Kidney epithelial cell (primary cell): Measurements from ENCODE around the gene CGB5. TPM values are rescaled to one million over a fixed set of nuclear protein-coding genes. Genes with fewer than 3 reads are reported as not detected.
"Not testable (repeated sequence)": the region's sequence is repeated elsewhere in the genome, so short reads cannot be mapped to it uniquely, and the experiment has no call there.

Experiments
- DNase-seq: peaks from one replicate; pipeline ENCODE4 v3.0.0-alpha.2; 2010; ENCODE audit warnings: low read depth
- H3K27me3 ChIP-seq: 2 replicates; pipeline ENCODE4 v1.6.0; 2011; ENCODE audit warnings: low read length; ENCODE audit not compliant: control insufficient read depth, insufficient read depth
- H3K36me3 ChIP-seq: 2 replicates; pipeline ENCODE4 v1.5.1; 2011; ENCODE audit warnings: low read length; ENCODE audit not compliant: control insufficient read depth, insufficient read depth
- H3K4me3 ChIP-seq: 2 replicates; pipeline ENCODE4 v1.5.1; 2011; ENCODE audit warnings: low read depth, mild to moderate bottlenecking, control low read depth, low read length
- CTCF ChIP-seq: IDR thresholded peaks from 2 replicates; pipeline ENCODE4 v1.5.1; 2011; ENCODE audit warnings: mild to moderate bottlenecking, moderate library complexity, low read length, control low read depth, inconsistent platforms; ENCODE audit not compliant: insufficient read depth, poor library complexity, severe bottlenecking
- total RNA-seq: library from RNA; depleted of rRNA; stranded (reverse); fragments of >200 nt; gene quantifications from 2 replicates; pipeline ENCODE4 v1.2.3, GENCODE V29; 2015

Gene CGB5
- total RNA-seq, 1 donor from 2014 or later, result not detected

- TF ChIP-seq CTCF, result peak; percentile 33
- H3K36me3 ChIP-seq, result no peaks in the 10 kb centered on the region
- peak overlapping the region; percentile 60 for H3K4me3 ChIP-seq
- no peaks in the 10 kb centered on the region for H3K27me3 ChIP-seq
- peak; percentile 4 for DNase-seq
Observed at GRCh38 chr19:49056101-49056901, 12.7 kb downstream of the CGB5 start.

DNA sequence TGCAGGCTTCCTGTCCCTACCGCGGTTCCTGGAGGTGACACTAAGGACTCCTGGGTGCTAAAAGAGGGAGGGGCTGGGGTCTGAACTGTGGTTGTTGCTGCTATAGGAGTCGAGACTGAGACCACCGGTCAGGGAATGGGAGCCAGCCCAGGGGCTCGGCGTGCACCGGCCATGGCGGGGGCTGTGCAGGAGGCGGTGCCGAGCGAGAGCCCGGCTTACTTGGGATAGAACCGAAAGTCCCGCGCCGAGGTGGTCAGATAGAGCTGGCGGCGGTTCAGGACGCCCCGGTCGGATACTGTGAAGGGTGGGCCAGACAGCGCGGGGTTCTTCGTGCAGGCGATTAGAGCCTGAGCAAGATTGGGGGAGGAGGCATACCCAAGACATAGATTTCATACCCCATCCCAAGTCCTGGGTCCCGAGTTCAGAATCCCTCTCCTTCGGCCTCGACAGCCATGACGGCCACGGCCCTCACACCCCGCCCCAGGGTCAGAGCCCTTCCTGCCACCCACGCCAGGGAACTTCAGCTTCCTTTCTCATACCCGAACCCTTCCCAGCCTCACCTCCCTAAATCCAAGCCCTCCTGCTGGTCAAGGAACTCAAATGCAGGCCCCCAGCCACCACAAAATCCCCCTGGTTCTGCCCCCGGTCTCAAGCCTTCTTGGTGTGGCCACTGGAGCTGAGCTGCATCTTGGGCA lies 13.4 kb downstream of the CGB5 start:
- H3K4me3 ChIP-seq, result peak overlapping the region; percentile 60
- H3K27me3 ChIP-seq, DNase-seq, H3K36me3 ChIP-seq: not testable (repeated sequence)

GRCh38 chr19:49057636-49058234 lies 14.1 kb downstream of the CGB5 start, which contains the start of gene CGB7:
Gene CGB7, minus strand, starts transcription at chr19:49057749. Its CDS starts 2,374 bp downstream, at chr19:49055375.
- peak within 1 kb of the TSS; percentile 60 for H3K4me3 ChIP-seq
- TF ChIP-seq CTCF, result no peak

DNA sequence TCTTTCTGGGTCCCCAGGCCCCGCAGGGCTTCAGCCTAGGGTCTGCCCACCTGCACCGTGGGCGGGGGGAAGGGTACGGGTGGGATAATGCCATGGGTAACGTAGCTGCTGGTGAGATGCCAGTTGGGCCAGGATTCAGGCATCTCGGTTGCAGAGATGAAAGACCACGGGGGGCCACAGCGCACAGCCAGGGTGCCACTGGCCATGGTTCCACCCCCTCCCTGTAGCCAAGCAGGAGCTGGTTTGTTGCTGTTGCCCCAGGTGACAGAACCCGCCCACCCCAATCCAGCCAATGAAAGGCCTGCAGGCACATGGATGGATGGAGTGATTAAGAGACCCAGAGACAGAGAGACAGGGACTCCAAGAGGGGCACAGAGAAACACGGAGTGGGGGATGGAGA lies 14.9 kb downstream of the CGB5 start:
- H3K36me3 ChIP-seq, result no peaks in the 10 kb centered on the region
- no peak for DNase-seq
- TF ChIP-seq CTCF, result no peak
- H3K4me3 ChIP-seq, result no peak overlapping the region
- no peaks in the 10 kb centered on the region for H3K27me3 ChIP-seq

More at GRCh38 chr19:49057636-49058234, 14.1 kb downstream of the CGB5 start, which contains the start of gene CGB7:
- peak; percentile 25 for DNase-seq
- Histone ChIP-seq H3K27me3 (no peaks in the 10 kb centered on the region), H3K36me3 (no peaks in the 10 kb centered on the region)

GRCh38 chr19:49059053-49059452 lies 15.4 kb downstream of the CGB5 start:
- H3K4me3 ChIP-seq, result no peak overlapping the region
- DNase-seq, result no peak
- TF ChIP-seq CTCF, result no peak

DNA sequence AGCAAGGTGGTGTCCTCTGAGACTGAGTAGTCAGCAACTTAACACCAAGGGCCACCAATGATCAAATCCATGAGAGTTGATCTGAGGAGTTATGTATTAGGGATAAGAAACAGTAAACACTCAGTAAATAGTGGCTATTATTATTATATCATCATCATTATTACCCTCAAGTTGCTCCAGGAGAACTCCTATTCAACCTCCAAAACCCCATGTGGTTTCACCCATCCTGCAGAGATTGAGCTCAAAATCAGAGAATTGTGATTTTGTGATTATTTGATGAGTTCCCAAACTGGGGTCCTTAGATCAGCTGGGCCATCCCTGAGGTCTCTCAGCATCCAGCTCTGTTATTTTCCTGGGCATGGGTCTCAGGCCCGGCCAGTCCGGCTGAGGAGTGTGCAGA lies 17.4 kb downstream of the CGB5 start:
- peaks cover 10% of the 10 kb centered on the region for H3K27me3 ChIP-seq
- H3K4me3 ChIP-seq, result no peak overlapping the region
- H3K36me3 ChIP-seq, result no peaks in the 10 kb centered on the region
- TF ChIP-seq CTCF, result no peak
- no peak for DNase-seq

More at GRCh38 chr19:49059053-49059452, 15.4 kb downstream of the CGB5 start:
- no peaks in the 10 kb centered on the region for H3K36me3 ChIP-seq
- H3K27me3 ChIP-seq, result no peaks in the 10 kb centered on the region
